ENCODE data around the gene COG8.
"Not testable (repeated sequence)": the region's sequence is repeated elsewhere in the genome, so short reads cannot be mapped to it uniquely, and the experiment has no call there.

Gene COG8

DNA sequence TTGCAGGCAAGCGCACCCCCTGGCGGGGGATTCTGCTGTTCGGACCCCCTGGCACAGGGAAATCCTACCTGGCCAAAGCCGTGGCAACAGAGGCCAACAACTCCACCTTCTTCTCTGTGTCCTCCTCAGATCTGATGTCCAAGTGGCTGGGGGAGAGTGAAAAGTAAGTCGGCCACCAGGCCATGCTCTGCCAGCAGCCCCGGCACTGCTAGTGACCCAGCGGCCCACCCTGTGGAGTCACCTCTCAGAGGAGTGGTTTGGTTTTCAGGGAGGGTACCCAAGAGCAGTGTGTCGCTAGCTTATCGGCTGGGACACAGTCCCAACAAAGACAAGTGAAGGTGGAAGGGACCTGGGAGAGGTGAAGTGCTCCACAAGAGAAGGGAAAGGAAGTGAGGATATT lies 20.0 kb downstream of the COG8 start:
- DNase-seq (ENCODE audit: low read depth): no peak

- DNase-seq (ENCODE audit: low read depth): no peak
Observed at GRCh38 chr16:69318911-69319289, 20.5 kb downstream of the COG8 start.

- DNase-seq (ENCODE audit: low read depth): no peak
Observed at GRCh38 chr16:69318177-69318910, 21.0 kb downstream of the COG8 start.

DNA sequence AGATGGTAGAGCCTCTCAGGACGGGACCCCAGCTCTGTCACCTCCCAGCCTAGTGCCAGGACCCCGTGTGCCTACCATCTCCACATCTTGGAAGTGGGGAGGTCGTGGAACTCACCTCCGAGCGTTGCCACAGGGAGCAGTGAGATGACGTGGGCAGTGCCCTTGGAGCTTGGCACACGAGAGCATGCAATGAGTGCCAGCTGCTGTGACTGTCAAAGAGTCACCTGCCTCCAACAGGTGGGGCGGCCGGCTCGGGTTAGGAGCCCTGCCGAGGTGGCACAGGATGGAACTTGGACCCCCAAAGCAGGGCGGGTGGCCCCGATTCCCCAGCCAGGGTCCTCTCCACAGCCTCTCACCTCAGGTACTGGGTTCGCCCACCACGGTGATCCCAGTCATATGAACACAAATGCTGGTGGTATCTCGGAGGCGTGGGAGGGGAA lies 22.7 kb downstream of the COG8 start:
- no peak for DNase-seq (ENCODE audit: low read depth)

DNA sequence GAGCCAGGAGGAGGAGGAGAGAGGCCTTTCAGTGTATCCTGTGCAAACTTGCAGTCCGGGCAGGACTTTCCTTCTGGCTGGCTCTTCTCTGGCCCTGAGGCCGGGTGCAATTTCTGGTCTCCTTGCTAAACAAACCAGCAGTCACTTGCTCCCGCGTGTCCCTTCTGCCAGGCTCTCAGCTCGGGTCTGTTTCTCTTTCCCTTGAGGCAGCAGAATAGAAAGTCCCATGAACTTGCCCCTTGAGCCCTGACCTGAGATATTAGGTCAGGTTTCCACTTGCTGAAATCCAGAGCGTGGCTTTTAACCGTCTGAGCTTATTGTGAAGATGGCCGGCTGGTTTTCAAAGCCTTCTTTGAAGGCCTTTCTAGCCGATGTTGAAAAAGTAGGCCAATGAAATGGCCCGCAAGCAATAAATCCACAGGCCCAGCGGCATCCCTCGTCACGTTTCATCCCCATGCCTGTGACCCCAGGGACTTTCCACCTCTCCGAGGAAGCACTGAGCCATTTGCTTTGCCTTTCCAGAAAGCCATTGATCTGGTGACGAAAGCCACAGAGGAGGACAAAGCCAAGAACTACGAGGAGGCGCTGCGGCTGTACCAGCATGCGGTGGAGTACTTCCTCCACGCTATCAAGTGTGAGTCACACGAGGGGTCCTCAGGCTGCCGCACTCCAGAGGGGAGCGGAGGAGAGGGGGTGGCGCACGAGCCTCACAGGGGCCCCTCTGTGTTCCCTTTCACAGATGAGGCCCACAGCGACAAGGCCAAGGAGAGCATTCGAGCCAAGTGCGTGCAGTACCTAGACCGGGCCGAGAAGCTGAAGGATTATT lies 23.7 kb downstream of the COG8 start:
- no peak for DNase-seq (ENCODE audit: low read depth)

GRCh38 chr16:69314534-69314933 lies 24.8 kb downstream of the COG8 start:
- no peak for DNase-seq (ENCODE audit: low read depth)

DNA sequence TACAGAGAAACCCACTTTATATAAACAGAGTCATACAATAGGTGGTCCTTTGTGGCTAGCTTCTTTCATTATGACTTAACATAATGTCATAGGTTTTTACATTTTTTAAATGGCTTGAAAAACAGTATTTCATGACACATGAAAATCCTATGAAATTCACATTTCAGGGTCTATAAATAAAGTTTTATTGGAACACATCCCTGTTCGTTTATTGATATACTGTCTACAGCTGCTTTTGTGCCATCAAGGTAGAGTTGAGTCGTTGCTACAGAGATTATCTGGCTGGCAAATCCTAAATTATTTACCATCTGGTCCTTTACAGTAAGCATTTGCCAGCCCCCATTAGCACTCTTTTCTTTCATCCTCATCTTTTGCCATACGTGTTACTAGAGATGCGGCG lies 25.9 kb downstream of the COG8 start:
- no peak for DNase-seq (ENCODE audit: low read depth)

GRCh38 chr16:69311533-69312387 lies 27.6 kb downstream of the COG8 start:
- DNase-seq (ENCODE audit: low read depth): no peak

DNA sequence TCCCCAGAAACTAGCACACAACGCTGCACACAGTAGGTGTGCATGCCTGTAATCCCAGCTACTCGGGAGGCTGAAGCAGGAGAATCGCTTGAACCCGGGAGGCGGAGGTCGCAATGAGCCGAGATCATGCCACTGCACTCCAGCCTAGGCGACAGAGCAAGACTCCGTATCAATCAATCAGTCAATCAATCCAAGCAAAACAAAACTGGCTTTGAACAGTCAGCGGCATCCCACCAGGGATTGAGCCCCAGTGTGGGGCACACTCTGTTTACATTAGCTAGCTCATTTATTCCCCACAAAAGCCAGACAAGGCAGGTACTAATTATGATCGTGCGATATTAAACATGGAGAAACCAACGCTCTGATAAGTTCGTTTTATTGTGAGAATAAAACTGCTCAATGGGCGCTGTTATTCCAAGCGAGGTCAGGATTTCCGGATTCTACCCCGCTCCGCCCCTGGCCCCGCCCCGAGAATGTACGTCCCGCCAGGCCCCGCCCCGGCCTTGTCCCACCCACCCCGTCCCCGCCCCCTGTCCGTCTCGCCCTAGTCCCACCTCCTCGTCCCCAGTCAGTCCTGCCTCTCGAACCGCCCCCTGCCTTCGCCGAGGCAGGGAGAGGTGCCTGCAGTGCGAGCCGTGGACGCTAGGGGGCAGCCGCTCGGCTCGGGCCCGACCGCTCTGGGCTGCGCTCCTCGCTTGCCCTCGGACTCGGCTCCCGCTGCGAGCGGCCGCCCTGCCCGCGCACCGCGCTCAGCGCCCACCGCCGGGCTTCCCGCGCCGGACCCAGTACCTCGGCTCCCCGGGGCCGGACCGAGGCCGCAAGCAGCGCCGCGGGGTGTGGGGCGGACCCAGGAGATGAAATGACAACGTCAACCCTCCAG lies 28.5 kb downstream of the COG8 start, which contains the start of gene VPS4A:
VPS4A (plus strand) TSS at position 698 of the 880 bp plus-strand sequence; CDS start at position 860, 162 bp downstream.
- peak; percentile 90 for DNase-seq (ENCODE audit: low read depth)

DNA sequence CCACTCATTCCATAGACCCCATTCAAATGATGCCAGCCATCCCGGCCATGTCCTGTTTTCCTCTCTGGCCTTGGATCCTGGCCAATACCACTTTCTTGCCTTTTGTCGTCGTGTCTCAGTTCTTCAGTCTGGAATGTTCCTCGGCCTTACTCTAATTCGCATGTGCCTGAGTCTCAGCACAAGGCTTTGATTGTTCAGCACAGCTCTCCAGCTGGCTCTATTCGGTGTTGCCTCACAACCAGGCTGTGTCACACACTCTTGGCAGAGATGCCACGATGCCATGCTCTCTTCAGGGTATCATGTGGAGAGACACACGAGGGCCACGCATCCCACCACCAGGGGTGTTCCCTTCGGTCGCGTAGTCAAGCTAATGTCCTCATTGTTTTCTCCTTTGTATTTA lies 30.0 kb downstream of the COG8 start:
- no peak for DNase-seq (ENCODE audit: low read depth)

- DNase-seq (ENCODE audit: low read depth): no peak
Observed at GRCh38 chr16:69307856-69308255, 31.5 kb downstream of the COG8 start.

- no peak for DNase-seq (ENCODE audit: low read depth)
Observed at GRCh38 chr16:69307091-69307490, 32.3 kb downstream of the COG8 start.

GRCh38 chr16:69306031-69306430 lies 33.3 kb downstream of the COG8 start:
- DNase-seq (ENCODE audit: low read depth): no peak

DNA sequence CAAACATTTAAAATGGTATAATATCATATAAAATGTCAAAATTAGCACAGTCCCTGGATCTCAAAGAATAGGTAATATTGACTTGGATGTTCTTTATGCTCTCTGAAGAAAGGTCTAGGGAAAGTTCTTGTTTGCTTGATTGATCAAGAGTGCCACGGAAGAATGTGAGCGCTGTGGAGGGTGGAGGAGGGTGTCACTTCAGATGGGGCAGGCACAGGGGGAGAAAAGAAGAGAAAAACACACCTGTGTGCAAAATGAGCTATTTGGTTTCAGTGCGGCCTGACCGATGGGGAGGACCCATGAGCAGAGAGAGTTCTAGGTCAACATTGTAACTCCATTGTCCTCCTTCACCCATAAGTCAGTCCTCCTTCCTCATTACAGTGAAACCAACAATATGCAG lies 37.1 kb downstream of the COG8 start:
- DNase-seq (ENCODE audit: low read depth): no peak

GRCh38 chr16:69301861-69302260 lies 37.5 kb downstream of the COG8 start:
- no peak for DNase-seq (ENCODE audit: low read depth)

GRCh38 chr16:69301187-69301586 lies 38.2 kb downstream of the COG8 start:
- DNase-seq (ENCODE audit: low read depth): no peak

DNA sequence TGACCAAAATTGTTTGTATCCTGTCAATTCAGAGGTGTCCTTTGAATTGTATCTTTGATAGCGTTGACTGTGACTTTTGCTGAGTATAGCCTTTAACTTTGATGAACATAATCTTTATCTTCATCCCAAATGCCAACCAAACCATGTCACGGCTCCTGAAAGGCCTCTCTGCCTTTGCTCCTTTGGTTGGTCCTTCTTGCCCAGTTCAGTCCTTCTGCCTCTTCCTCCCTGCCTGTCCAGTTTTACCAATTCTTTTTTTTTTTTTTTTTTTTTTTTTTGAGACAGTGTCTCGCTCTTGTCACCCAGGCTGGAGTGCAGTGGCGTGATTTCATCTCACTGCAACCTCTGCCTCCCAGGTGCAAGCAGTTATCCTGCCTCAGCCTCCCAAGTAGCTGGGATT lies 41.1 kb downstream of the COG8 start:
- no peak for DNase-seq (ENCODE audit: low read depth)

DNA sequence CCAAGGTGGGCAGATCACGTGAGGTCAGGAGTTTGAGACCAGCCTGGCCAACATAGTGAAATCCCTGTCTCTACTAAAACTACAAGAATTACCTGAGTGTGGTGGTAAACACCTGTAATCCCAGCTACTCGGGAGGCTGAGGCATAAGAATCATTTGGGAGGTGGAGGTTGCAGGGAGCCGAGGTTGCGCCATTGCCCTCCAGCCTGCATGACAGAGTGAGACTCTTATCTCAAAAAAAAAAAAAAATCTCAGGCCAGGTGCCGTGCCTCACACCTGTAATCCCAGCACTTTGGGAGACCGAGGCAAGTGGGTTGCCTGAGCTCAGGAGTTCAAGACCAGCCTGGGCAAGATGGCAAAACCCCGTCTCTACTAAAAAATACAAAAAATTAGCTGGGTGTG lies 42.6 kb downstream of the COG8 start:
- DNase-seq (ENCODE audit: low read depth): not testable (repeated sequence)

DNA sequence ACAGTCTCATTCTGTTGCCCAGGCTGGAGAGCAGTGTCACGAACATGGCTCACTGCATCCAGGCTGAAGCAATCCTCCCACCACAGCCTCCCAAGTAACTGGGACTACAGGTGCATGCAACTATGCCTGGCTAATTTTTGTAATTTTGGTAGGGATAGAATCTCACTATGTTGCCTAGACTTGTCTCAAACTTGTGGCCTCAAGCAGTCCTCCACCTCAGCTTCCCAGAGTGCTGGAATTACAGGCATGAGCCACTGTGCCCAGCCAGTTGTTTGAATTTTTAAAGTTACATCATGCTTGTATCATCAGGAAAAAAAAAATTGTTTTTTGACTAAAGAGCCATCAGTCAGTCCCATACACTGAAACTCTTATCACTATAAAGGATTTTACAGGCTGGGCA lies 45.3 kb downstream of the COG8 start:
- DNase-seq (ENCODE audit: low read depth): no peak

GRCh38 chr16:69293401-69293800 lies 46.0 kb downstream of the COG8 start:
- no peak for DNase-seq (ENCODE audit: low read depth)

DNA sequence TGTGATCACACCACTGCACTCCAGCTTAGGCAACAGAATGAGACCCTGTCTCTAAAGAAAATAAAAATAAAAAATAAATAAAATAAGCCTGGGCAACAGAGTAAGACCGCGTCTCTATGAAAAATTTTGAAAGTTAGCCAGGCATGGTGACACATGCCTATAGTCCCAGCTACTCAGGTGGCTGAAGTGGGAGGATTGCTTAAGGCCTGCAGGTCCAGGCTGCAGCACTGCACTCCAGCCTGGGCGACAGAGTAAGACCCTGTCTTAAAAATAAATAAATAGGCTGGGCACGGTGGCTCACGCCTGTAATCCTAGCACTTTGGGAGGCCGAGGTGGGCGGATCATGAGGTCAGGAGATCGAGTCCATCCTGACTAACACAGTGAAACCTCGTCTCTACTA lies 47.7 kb downstream of the COG8 start:
- not testable (repeated sequence) for DNase-seq (ENCODE audit: low read depth)

All from stromal cell of bone marrow (primary cell).